Left kidney (tissue), 8 donors: ENCODE results near the gene RAI1. TPM values are rescaled to one million over a fixed set of nuclear protein-coding genes. Genes with fewer than 3 reads are reported as not detected.
"Not testable (repeated sequence)": the region's sequence is repeated elsewhere in the genome, so short reads cannot be mapped to it uniquely, and the experiment has no call there.

ENCODE experiments used
- DNase-seq: peaks from one replicate; pipeline ENCODE4 v3.0.0-alpha.2; 2013
- long read RNA-seq, 8 donors: transcript quantifications; one replicate each; lab custom pipeline, GENCODE V29; 2026
- polyA plus RNA-seq: library from polyadenylated mRNA; unstranded; fragments of 120-200 nt; gene quantifications from one replicate; pipeline ENCODE4 v1.2.1, GENCODE V29; 2013; ENCODE audit not compliant: insufficient read length

RAI1 gene
- 25.9 TPM for polyA plus RNA-seq
- long read RNA-seq, donor 1, partial matches to known transcripts, result 54 of 56 reads
- long read RNA-seq, donor 1, other reads (novel, unspliced or antisense), result 0 of 56 reads
- long read RNA-seq, donor 2, partial matches to known transcripts, result 34 of 39 reads
- long read RNA-seq, donor 2, other reads (novel, unspliced or antisense), result 0 of 39 reads
- long read RNA-seq, donor 3, partial matches to known transcripts, result 20 of 22 reads
- long read RNA-seq, donor 3, other reads (novel, unspliced or antisense), result 0 of 22 reads
- long read RNA-seq, donor 4, result 0 reads
- long read RNA-seq, donor 5, partial matches to known transcripts, result 13 of 16 reads
- long read RNA-seq, donor 5, other reads (novel, unspliced or antisense), result 0 of 16 reads
- long read RNA-seq, donor 6, partial matches to known transcripts, result 19 of 20 reads
- long read RNA-seq, donor 6, other reads (novel, unspliced or antisense), result 0 of 20 reads
- long read RNA-seq, donor 7, partial matches to known transcripts, result 32 of 35 reads
- long read RNA-seq, donor 7, other reads (novel, unspliced or antisense), result 0 of 35 reads
- long read RNA-seq, donor 8, partial matches to known transcripts, result 5 of 6 reads
- long read RNA-seq, donor 8, other reads (novel, unspliced or antisense), result 0 of 6 reads

GRCh38 chr17:17681187-17681743 is at the start of gene RAI1:
Gene RAI1, plus strand, starts transcription at chr17:17681458. Its CDS starts 111,491 bp downstream, at chr17:17792949.
- peak; percentile 81 for DNase-seq

- not testable (repeated sequence) for DNase-seq
These were observed 48.6 kb upstream of the RAI1 start for GRCh38 chr17:17632690-17633089.

GRCh38 chr17:17633310-17633709 is 47.9 kb upstream of the RAI1 start:
- DNase-seq, result no peak

GRCh38 chr17:17635126-17635525 is 46.1 kb upstream of the RAI1 start:
- DNase-seq, result no peak

GRCh38 chr17:17635537-17636271 is 45.6 kb upstream of the RAI1 start:
- not testable (repeated sequence) for DNase-seq

- no peak for DNase-seq
These were observed 44.9 kb upstream of the RAI1 start for GRCh38 chr17:17636272-17636885.

GRCh38 chr17:17638467-17638866 is 42.8 kb upstream of the RAI1 start:
- no peak for DNase-seq

- DNase-seq, result not testable (repeated sequence)
These were observed 41.5 kb upstream of the RAI1 start for GRCh38 chr17:17639661-17640270.

GRCh38 chr17:17641621-17642409 is 39.4 kb upstream of the RAI1 start:
- peak; percentile 79 for DNase-seq

GRCh38 chr17:17645148-17645547 is 36.1 kb upstream of the RAI1 start:
- not testable (repeated sequence) for DNase-seq

GRCh38 chr17:17645961-17646360 is 35.3 kb upstream of the RAI1 start:
- DNase-seq, result no peak

- no peak for DNase-seq
These were observed 33.6 kb upstream of the RAI1 start for GRCh38 chr17:17647524-17648178.

- no peak for DNase-seq
These were observed 32.5 kb upstream of the RAI1 start for GRCh38 chr17:17648762-17649161.

GRCh38 chr17:17650959-17651358 is 30.3 kb upstream of the RAI1 start:
- DNase-seq, result no peak

GRCh38 chr17:17653343-17653742 is 27.9 kb upstream of the RAI1 start:
- DNase-seq, result no peak

GRCh38 chr17:17659340-17659739 is 21.9 kb upstream of the RAI1 start:
- no peak for DNase-seq

GRCh38 chr17:17661134-17661533 is 20.1 kb upstream of the RAI1 start:
- no peak for DNase-seq

- no peak for DNase-seq
These were observed 19.3 kb upstream of the RAI1 start for GRCh38 chr17:17661834-17662385.

- no peak for DNase-seq
These were observed 17.8 kb upstream of the RAI1 start for GRCh38 chr17:17663160-17664063.
